Caco-2 (cell line): ENCODE measurements around the gene CACNG4. TPM values are rescaled to one million over a fixed set of nuclear protein-coding genes. Genes with fewer than 3 reads are reported as not detected.

Experiments
- BruUV-seq: library from RNA; stranded (reverse); fragments of 400-500 nt; replicated peaks from 2 replicates; lab custom pipeline; 2021; lab: Mats Ljungman, UMichigan
- CTCF ChIA-PET: fragments of 300-600 bp; sonication (Branson Sonifier 250); formaldehyde crosslinking; loops from one replicate; lab custom pipeline; 2022; ENCODE audit warnings: antibody characterized with exemption; lab: Charles Lee
- POLR2A ChIA-PET: fragments of 300-600 bp; sonication (Branson Sonifier 250); formaldehyde crosslinking; loops from one replicate; lab custom pipeline; 2022; ENCODE audit warnings: antibody characterized with exemption; lab: Charles Lee
- DNase-seq, 2 experiments: peaks; one replicate each; pipeline versions ENCODE4 v3.0.0 to v3.0.0-alpha.2; 2020 to 2022
- H3K27me3 ChIP-seq: replicated peaks from 2 replicates; pipeline ENCODE4 v1.6.0; 2011; ENCODE audit warnings: low read length; ENCODE audit not compliant: control insufficient read depth, insufficient read depth
- H3K36me3 ChIP-seq: 2 replicates; pipeline ENCODE4 v1.5.1; 2011; ENCODE audit warnings: low read length; ENCODE audit not compliant: control insufficient read depth, insufficient read depth
- H3K4me1 ChIP-seq: fragments of 250-450 bp; sonication (Bioruptor Pico); 2 replicates; pipeline ENCODE4 v1.5.1; 2020; ENCODE audit warnings: mild to moderate bottlenecking
- H3K4me3 ChIP-seq: 2 replicates; pipeline ENCODE4 v1.5.1; 2011; ENCODE audit warnings: low read depth, mild to moderate bottlenecking, control low read depth, low read length
- H3K9me3 ChIP-seq: fragments of 250-450 bp; sonication (Bioruptor Pico); 2 replicates; pipeline ENCODE4 v1.5.1; 2020; ENCODE audit warnings: mild to moderate bottlenecking, moderate library complexity
- H3K27ac Mint-ChIP-seq: one replicate; pipeline ENCODE4 v1.8.0; 2022; ENCODE audit warnings: mixed read lengths; ENCODE audit not compliant: unreplicated experiment
- H3K27me3 Mint-ChIP-seq: one replicate; pipeline ENCODE4 v1.8.0; 2022; ENCODE audit warnings: mixed read lengths; ENCODE audit not compliant: insufficient read depth, unreplicated experiment
- H3K36me3 Mint-ChIP-seq: one replicate; pipeline ENCODE4 v1.8.0; 2022; ENCODE audit warnings: mild to moderate bottlenecking, mixed read lengths; ENCODE audit not compliant: insufficient read depth, unreplicated experiment
- H3K4me1 Mint-ChIP-seq: one replicate; pipeline ENCODE4 v1.8.0; 2022; ENCODE audit warnings: low read depth, mixed read lengths; ENCODE audit not compliant: unreplicated experiment
- H3K4me3 Mint-ChIP-seq: one replicate; pipeline ENCODE4 v1.8.0; 2022; ENCODE audit warnings: mild to moderate bottlenecking, moderate library complexity, mixed read lengths; ENCODE audit not compliant: unreplicated experiment
- H3K9me3 Mint-ChIP-seq: one replicate; pipeline ENCODE4 v1.8.0; 2022; ENCODE audit warnings: mixed read lengths; ENCODE audit not compliant: unreplicated experiment
- CTCF ChIP-seq, 2 experiments: fragments of 200-600 bp in 1 of 2; IDR thresholded peaks; 1 replicate in 1 of 2; 2 replicates in 1 of 2; pipeline versions ENCODE4 v1.5.1 to v1.8.0; 2011 to 2022; ENCODE audit warnings: antibody characterized with exemption in 1 of 2, control low read depth in 1 of 2, inconsistent platforms in 1 of 2, low read depth in 1 of 2, low read length in 1 of 2, mild to moderate bottlenecking in 1 of 2, moderate library complexity in 1 of 2; ENCODE audit not compliant: insufficient read depth in 1 of 2, severe bottlenecking in 1 of 2, unreplicated experiment in 1 of 2
- intact Hi-C: fragments of 100-400 bp; cut with micrococcal nuclease; formaldehyde crosslinking; loops from one replicate; pipeline ENCODE4 v1.10.0; 2022; ENCODE audit not compliant: unreplicated experiment
- total RNA-seq: library from RNA; stranded (reverse); gene quantifications from 2 replicates; pipeline ENCODE4 v1.2.3, GENCODE V29; 2022

Gene CACNG4
- total RNA-seq, 1 experiment from 2014 or later = 12.8 TPM

- H3K4me3 Mint-ChIP-seq = no peak overlapping the region
Measured at GRCh38 chr17:67024736-67025135, 60.2 kb downstream of the CACNG4 start.

GRCh38 chr17:67025216-67025792 is 60.8 kb downstream of the CACNG4 start:
- Mint-ChIP-seq H3K27ac (no peak overlapping the region), H3K36me3 (no peaks in the 10 kb centered on the region), H3K4me3 (no peak overlapping the region), H3K27me3 (no peaks in the 10 kb centered on the region), H3K4me1 (no peaks in the 10 kb centered on the region), H3K9me3 (no peaks in the 10 kb centered on the region)
- no peak for DNase-seq
- POLR2A ChIA-PET = no interaction called here
- no TSS peak for BruUV-seq
- H3K4me1 ChIP-seq = peaks cover 12% of the 10 kb centered on the region
- no peaks in the 10 kb centered on the region for H3K9me3 ChIP-seq
- no peak overlapping the region for H3K4me3 ChIP-seq
- intact Hi-C loops = no loop called here
- H3K36me3 ChIP-seq = no peaks in the 10 kb centered on the region
- no peak for TF ChIP-seq CTCF (IDR thresholded peaks at IDR 0.05; ENCODE audit: insufficient read depth in 1 of 2, low read depth in 1 of 2, low read length in 1 of 2, severe bottlenecking in 1 of 2, unreplicated experiment in 1 of 2)
- no peaks in the 10 kb centered on the region for H3K27me3 ChIP-seq
- CTCF ChIA-PET = no interaction called here

More at GRCh38 chr17:67024736-67025135, 60.2 kb downstream of the CACNG4 start:
- peaks cover 12% of the 10 kb centered on the region for H3K4me1 ChIP-seq
- H3K27me3 ChIP-seq = no peaks in the 10 kb centered on the region
- DNase-seq = no peak
- no peaks in the 10 kb centered on the region for H3K9me3 ChIP-seq
- intact Hi-C loops = no loop called here
- ChIA-PET POLR2A (no interaction called here), CTCF (no interaction called here)
- no peaks in the 10 kb centered on the region for H3K4me1 Mint-ChIP-seq
- H3K9me3 Mint-ChIP-seq = no peaks in the 10 kb centered on the region
- no peaks in the 10 kb centered on the region for H3K36me3 ChIP-seq
- no peak overlapping the region for H3K27ac Mint-ChIP-seq
- no peaks in the 10 kb centered on the region for H3K36me3 Mint-ChIP-seq
- no peak overlapping the region for H3K4me3 ChIP-seq
- no peaks in the 10 kb centered on the region for H3K27me3 Mint-ChIP-seq
- TF ChIP-seq CTCF (IDR thresholded peaks at IDR 0.05; ENCODE audit: insufficient read depth in 1 of 2, low read depth in 1 of 2, low read length in 1 of 2, severe bottlenecking in 1 of 2, unreplicated experiment in 1 of 2) = no peak
- no TSS peak for BruUV-seq

GRCh38 chr17:67026341-67026740 is 61.8 kb downstream of the CACNG4 start:
- intact Hi-C loops = no loop called here
- Histone ChIP-seq H3K4me1 (peaks cover 12% of the 10 kb centered on the region), H3K4me3 (no peak overlapping the region), H3K27me3 (no peaks in the 10 kb centered on the region), H3K9me3 (no peaks in the 10 kb centered on the region), H3K36me3 (no peaks in the 10 kb centered on the region)
- ChIA-PET CTCF (no interaction called here), POLR2A (no interaction called here)
- no peaks in the 10 kb centered on the region for H3K27me3 Mint-ChIP-seq
- H3K4me1 Mint-ChIP-seq = no peaks in the 10 kb centered on the region
- no peaks in the 10 kb centered on the region for H3K36me3 Mint-ChIP-seq
- no peak for DNase-seq
- H3K4me3 Mint-ChIP-seq = no peak overlapping the region
- TF ChIP-seq CTCF (IDR thresholded peaks at IDR 0.05; ENCODE audit: insufficient read depth in 1 of 2, low read depth in 1 of 2, low read length in 1 of 2, severe bottlenecking in 1 of 2, unreplicated experiment in 1 of 2) = no peak
- H3K9me3 Mint-ChIP-seq = no peaks in the 10 kb centered on the region
- BruUV-seq = no TSS peak
- no peak overlapping the region for H3K27ac Mint-ChIP-seq
